Thoracic aorta (tissue), 2 donors: ENCODE data around the gene GALR2. TPM values are rescaled to one million over a fixed set of nuclear protein-coding genes. Genes with fewer than 3 reads are reported as not detected.

Experiments
- ATAC-seq: fragments of 150-250 bp; one replicate; pipeline ENCODE4 v1.8.0; 2017; ENCODE audit warnings: low read depth; ENCODE audit not compliant: insufficient number of reproducible peaks, low FRiP score
- DNase-seq: peaks from one replicate; pipeline ENCODE4 v3.0.0-alpha.2; 2020; ENCODE audit warnings: low spot score
- H3K27ac ChIP-seq, 2 donors: fragments of 200-600 bp; sonication (generic); 1 replicate in 1 of 2; 2 replicates in 1 of 2; pipeline ENCODE4 v1.5.1; 2016; ENCODE audit warnings: mild to moderate bottlenecking in 2 of 2, moderate library complexity in 2 of 2
- H3K27me3 ChIP-seq: fragments of 200-600 bp; sonication (generic); replicated peaks from 2 replicates; pipeline ENCODE4 v1.6.0; 2016; ENCODE audit warnings: mild to moderate bottlenecking; ENCODE audit not compliant: insufficient read depth
- H3K36me3 ChIP-seq: fragments of 200-600 bp; sonication (generic); one replicate; pipeline ENCODE4 v1.5.1; 2016
- H3K4me1 ChIP-seq, 2 donors: fragments of 200-600 bp; sonication (generic); 1 replicate in 1 of 2; 2 replicates in 1 of 2; pipeline versions ENCODE4 v1.5.1 to v1.6.0; 2016; ENCODE audit warnings: low read depth in 2 of 2, mild to moderate bottlenecking in 1 of 2; ENCODE audit not compliant: control insufficient read depth in 1 of 2
- H3K4me3 ChIP-seq: fragments of 200-600 bp; sonication (generic); 2 replicates; pipeline ENCODE4 v1.5.1; 2016; ENCODE audit warnings: mild to moderate bottlenecking
- H3K9me3 ChIP-seq: fragments of 200-600 bp; sonication (generic); 2 replicates; pipeline ENCODE4 v1.5.1; 2016
- total RNA-seq, 2 donors: library from RNA; depleted of rRNA; stranded (reverse); fragments of >200 nt; gene quantifications; one replicate each; pipeline versions ENCODE4 v1.1.0 to v1.2.3, GENCODE V29; 2016
- TF ChIP-seq, protein P1 (sequence below): fragments of 200-600 bp; sonication (generic); IDR thresholded peaks from one replicate; pipeline ENCODE4 v1.5.1; 2019; ENCODE audit warnings: antibody characterized with exemption

GALR2 gene
- total RNA-seq, 2 donors from 2014 or later, result 1.4 TPM; not detected in 1

- peaks cover 60% of the 10 kb centered on the region for H3K36me3 ChIP-seq
Observed at GRCh38 chr17:76085731-76086366, 11.3 kb downstream of the GALR2 start.

DNA sequence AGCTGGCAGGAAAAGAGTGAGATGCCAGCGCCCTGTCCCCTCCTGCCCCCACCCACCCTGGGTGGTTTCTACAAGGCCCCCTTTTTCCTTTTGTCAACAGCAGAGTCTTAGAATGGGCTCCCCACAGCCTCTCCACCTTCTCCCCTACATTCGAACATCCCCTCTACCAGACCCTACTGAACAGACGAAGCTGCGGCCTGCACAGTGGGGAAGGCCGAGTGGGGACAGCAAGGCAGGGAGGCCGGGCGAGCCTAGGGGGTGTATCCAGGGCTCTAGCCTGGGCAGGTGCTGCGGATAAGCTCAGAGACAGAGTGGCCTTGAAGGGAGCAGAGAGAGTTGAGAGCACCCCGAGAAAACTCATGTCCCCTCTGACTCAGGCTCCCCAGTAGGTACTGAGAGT, 11.8 kb downstream of the GALR2 start:
- no peak overlapping the region for H3K4me3 ChIP-seq
- no peak overlapping the region for H3K27ac ChIP-seq
- H3K36me3 ChIP-seq, result peaks cover 60% of the 10 kb centered on the region
- no peak for ATAC-seq
- DNase-seq, result no peak
- no peaks in the 10 kb centered on the region for H3K4me1 ChIP-seq
- no peaks in the 10 kb centered on the region for H3K9me3 ChIP-seq
- H3K27me3 ChIP-seq, result no peaks in the 10 kb centered on the region
- TF ChIP-seq, protein P1, sequence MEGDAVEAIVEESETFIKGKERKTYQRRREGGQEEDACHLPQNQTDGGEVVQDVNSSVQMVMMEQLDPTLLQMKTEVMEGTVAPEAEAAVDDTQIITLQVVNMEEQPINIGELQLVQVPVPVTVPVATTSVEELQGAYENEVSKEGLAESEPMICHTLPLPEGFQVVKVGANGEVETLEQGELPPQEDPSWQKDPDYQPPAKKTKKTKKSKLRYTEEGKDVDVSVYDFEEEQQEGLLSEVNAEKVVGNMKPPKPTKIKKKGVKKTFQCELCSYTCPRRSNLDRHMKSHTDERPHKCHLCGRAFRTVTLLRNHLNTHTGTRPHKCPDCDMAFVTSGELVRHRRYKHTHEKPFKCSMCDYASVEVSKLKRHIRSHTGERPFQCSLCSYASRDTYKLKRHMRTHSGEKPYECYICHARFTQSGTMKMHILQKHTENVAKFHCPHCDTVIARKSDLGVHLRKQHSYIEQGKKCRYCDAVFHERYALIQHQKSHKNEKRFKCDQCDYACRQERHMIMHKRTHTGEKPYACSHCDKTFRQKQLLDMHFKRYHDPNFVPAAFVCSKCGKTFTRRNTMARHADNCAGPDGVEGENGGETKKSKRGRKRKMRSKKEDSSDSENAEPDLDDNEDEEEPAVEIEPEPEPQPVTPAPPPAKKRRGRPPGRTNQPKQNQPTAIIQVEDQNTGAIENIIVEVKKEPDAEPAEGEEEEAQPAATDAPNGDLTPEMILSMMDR, result no peak

More at GRCh38 chr17:76085731-76086366, 11.3 kb downstream of the GALR2 start:
- no peaks in the 10 kb centered on the region for H3K27me3 ChIP-seq
- no peak overlapping the region for H3K27ac ChIP-seq
- no peak for DNase-seq
- no peaks in the 10 kb centered on the region for H3K9me3 ChIP-seq
- H3K4me3 ChIP-seq, result no peak overlapping the region
- H3K4me1 ChIP-seq, result no peaks in the 10 kb centered on the region
- TF ChIP-seq, protein P1, result no peak
- ATAC-seq, result no peak

DNA sequence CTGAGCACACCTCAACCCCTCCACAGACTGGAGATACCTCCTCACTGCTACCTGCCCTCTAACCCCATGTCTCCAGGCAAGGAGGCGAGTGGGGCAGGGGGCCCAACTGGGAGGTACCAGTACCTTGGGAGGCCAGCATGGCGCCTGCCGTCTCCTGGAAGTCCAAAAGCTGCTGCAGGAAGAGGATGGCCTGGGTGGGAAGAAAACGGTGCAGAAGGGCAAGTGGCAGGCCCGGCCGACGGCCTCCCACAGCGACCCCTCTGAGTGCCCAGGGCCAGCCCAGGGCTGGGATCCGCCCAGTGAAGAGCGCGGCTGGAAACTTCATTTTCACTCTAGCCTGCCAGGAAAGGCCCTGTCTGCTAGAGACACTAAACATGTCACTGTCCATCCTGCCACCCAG, 12.9 kb downstream of the GALR2 start:
- Histone ChIP-seq H3K27ac (no peak overlapping the region), H3K4me3 (no peak overlapping the region), H3K4me1 (no peaks in the 10 kb centered on the region), H3K9me3 (no peaks in the 10 kb centered on the region), H3K27me3 (no peaks in the 10 kb centered on the region), H3K36me3 (peaks cover 62% of the 10 kb centered on the region)
- TF ChIP-seq, protein P1, result no peak
- DNase-seq (no peak), ATAC-seq (no peak)

DNA sequence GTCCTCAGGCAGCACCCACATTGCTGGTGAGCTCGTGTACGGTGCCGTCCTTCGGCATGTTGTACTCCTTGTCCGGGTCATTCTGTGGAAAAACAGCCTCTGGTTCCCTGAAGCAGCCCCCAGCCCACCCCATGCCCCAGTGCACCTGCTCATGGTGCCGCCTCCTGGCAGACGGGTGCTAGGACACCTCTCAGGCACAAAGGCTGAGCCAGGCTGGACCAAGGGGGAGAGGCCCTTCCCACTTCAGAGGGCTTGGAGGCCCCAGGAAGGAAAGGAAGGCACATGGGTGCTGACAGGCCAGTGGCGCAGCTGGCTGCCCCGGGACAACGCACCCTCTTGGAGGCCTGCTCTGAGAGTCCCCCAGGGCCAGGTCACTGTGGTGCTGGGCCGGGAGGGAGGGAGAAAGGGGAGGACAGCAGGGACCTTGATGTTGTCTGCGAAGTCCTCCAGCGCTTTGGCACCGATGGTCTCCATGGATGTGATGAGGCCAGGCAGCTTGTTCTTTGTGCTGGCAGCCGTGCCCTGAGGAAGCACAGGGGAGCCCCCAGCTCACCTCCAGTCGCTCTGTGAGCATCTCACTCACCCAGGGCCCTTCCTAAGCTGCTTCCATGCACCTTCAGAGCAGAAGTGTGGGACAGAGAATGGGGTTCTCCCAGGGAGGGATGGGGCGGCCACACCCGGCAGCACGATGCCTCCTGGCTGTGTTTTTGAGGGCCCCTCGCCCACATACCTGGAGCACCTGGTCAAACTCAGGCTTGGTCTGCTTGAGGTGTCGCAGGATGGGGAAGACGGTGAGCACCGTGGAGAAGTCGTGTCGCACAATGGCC, 13.7 kb downstream of the GALR2 start:
- H3K36me3 ChIP-seq, result peaks cover 69% of the 10 kb centered on the region

More for the DNA sequence above, 13.7 kb downstream of the GALR2 start:
- Histone ChIP-seq H3K4me1 (no peaks in the 10 kb centered on the region), H3K27ac (no peak overlapping the region), H3K9me3 (no peaks in the 10 kb centered on the region), H3K27me3 (no peaks in the 10 kb centered on the region), H3K4me3 (no peak overlapping the region)
- TF ChIP-seq, protein P1, result no peak
- no peak for ATAC-seq
- no peak for DNase-seq
